Activated CD4-positive, alpha-beta T cell treated with anti-CD3 and anti-CD28 coated beads for 48 hours (primary cell): Measurements from ENCODE around the gene MCL1.
"Not testable (repeated sequence)": the region's sequence is repeated elsewhere in the genome, so short reads cannot be mapped to it uniquely, and the experiment has no call there.

Experiments
- DNase-seq: peaks from one replicate; pipeline ENCODE4 v3.0.0-alpha.2; 2020

MCL1 gene

DNA sequence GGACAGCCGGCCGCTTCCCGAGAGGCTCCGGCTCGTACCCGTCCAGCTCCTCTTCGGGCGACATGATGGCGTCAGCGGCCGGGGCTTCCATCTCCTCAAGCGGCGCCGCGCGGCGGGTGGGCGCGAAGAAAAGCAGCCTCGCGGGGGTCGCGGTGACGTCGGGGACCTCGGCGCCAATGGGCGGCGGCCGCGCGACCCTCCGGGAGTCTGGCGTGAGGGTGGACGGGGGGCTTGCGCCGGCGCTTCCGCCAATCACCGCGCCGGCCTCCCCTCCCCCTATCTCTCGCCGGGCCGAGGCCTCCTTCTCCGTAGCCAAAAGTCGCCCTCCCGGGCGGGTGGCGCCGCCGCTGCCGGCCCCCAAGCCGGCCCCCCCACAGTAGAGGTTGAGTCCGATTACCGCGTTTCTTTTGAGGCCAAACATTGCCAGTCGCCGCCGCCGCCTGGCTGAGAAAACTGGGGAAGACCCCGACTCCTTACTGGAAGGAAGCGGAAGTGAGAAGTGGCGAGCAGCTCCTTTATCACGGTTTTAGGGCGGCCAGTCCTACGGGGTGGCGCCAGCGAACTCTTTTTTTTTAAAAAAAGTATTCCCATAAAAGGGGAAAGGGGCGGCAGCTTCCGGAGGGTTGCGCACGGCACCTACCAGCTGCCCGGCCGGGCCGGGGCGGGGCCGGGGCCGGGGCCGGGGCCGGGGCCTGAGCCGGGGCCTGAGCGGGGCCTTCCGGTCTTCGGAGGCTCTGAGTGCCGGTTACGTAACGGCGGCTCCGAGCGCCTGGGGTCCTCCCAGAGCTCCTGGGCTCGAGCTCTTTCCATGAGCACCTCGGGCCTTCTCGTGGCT is at the start of gene MCL1:
Gene MCL1, minus strand, starts transcription at position 501 of the 835 bp plus-strand sequence. Its CDS starts 80 bp downstream, at position 421.
- DNase-seq = peak; percentile 92

GRCh38 chr1:150628766-150629114 is 49.3 kb upstream of the MCL1 start:
- no peak for DNase-seq

- DNase-seq = no peak
These were observed 48.5 kb upstream of the MCL1 start for GRCh38 chr1:150627826-150628410.

DNA sequence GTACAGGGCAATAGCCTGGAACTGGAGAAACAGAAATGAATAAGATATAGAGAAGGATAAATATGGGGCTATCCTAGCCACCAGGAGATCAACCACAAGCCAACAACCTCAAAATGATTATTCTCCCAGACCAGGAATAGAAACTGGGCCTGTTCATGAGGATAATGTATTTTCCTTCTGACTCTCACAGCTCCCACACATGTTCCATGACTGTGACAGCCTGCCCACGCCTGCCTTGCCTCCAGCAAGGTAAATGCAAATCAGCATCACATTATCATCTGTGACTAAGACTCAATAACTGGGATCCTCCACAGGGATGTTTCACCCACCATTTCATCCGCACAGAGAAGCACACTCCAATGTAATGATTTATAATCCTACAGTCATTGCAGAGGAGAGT is 46.7 kb upstream of the MCL1 start:
- peak; percentile 63 for DNase-seq

GRCh38 chr1:150624546-150624945 is 45.1 kb upstream of the MCL1 start:
- not testable (repeated sequence) for DNase-seq

DNA sequence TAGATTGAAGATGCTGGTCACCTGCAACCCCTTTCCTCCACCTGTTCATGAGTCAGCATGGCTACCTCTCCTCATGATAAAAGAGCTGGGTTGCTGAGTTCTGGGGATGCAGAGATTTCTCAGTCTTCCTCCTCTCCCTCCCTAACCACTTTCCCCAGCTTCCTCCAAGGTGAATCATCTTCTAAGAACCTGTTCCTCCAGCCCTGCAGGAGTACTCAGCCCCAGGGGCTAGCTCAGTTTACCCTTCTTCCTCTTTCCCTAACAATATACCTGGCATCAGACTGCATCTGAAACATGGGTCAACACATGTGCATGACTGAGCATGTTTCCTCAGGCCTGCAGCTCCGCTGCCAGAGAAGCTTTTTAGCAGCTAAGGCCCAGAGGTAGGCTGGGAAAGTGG is 44.7 kb upstream of the MCL1 start:
- not testable (repeated sequence) for DNase-seq

DNA sequence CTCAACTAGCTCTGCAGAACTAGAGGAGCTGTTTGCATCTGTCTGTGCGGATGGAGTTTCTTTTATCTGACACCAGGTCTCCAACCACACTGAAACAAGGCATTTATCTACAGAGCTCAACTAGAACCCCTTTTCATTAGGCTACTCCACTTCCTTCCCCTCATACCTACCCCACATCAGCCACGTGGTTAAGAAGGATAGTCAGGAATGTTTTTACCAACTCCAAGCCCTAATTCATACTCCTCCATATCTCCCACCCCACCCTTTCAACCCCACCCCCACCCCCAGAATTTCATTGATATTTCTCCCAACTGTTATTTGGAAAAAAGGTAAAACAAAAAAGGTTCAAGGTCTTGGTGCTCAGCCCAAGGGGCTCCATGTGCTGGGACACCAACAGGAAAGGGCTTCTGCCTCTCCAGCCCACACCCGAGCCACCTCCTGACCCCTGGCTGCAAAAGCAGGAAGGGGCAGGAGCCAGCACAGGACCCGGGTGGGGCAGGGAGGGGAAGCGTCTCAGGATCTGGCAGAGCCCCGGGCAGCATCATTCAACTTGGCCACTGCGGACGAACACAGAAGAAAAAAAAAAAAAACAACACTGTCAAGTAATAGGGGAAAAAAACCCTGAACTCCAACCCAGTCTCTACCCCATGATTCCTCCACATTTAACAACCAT is 43.0 kb upstream of the MCL1 start:
- no peak for DNase-seq

DNA sequence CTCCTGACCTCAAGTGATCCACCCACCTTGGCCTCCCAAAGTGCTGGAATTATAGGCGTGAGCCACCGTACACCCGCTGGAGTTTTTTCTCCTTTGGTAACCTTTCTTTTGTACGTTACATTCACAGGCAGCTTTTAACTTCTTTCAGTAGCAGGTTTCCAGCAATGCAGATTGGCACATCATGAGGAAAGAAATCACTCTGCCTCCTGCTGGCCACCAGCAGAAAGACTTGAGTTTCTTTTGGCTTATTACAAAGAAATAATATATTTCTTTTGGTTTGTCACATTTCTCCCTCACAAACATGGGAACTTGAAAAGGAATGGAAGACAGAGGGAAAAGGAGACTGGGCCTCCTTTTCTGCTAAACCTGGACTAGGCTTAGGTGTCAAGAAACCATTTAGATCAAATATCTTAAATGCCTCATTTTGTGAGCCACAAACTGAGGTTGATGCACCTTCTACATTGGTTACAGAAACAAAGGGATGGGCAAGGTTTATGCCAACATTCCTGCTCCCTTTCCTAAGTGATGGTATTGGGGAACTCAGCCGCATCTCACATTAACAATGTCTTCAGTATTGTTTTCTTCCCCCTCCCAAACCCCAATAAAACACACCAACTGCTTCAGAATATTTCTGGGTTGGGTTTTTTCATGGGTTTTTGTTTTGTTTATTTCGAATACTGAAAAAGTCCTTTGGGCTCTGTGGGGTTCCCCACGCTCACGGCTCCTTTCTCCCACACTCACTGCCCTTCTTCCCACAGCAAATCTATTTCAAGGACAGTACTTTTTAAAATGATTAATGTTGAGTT is 42.3 kb upstream of the MCL1 start:
- peak; percentile 65 for DNase-seq

DNA sequence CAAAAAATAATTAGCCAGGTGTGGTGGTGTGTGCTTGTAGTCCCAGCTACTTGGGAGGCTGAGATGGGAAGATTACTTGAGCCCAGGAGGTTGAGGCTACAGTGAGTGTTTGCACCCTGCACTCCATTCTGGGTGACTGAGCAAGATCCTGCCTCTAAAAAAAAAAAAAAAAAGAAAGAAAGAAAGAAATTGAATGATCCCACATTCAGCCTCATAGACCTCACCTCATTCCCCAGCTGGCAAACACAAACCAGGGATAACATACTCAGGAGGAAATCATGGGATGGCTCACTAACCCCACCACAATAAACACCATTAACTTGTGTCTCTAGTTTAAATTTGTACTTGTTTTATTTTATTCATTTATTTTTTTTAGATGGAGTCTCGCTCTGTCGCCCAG is 41.5 kb upstream of the MCL1 start:
- no peak for DNase-seq

GRCh38 chr1:150619576-150620509 is 40.4 kb upstream of the MCL1 start:
- DNase-seq = no peak

GRCh38 chr1:150615346-150616201 is 36.2 kb upstream of the MCL1 start:
- peak; percentile 32 for DNase-seq

- peak; percentile 69 for DNase-seq
These were observed 33.9 kb upstream of the MCL1 start for GRCh38 chr1:150613061-150613920.

- DNase-seq = no peak
These were observed 32.6 kb upstream of the MCL1 start for GRCh38 chr1:150612014-150612345.

GRCh38 chr1:150610576-150610975 is 31.2 kb upstream of the MCL1 start:
- DNase-seq = no peak

DNA sequence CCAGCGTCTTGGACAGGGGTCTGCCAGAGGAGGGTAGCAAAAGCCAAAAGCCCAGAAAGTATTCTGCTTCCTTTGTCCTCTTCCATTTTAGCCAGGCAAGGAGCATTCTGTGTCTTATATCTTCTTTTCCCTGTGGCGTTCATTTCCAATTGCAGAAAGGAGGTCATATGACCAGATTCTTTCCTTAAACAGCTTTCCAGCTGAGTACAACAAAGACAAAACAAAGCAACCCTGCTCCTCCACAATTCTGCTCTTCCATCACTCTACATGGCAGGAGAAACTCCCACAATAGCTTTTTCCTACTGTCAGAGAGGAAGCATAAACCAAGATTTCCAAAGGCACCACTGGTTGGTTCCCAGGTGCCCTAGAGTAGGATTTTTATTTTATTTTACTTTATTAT is 30.3 kb upstream of the MCL1 start:
- DNase-seq = no peak

GRCh38 chr1:150606463-150607142 is 27.2 kb upstream of the MCL1 start:
- no peak for DNase-seq

- not testable (repeated sequence) for DNase-seq
These were observed 26.0 kb upstream of the MCL1 start for GRCh38 chr1:150605451-150605731.

DNA sequence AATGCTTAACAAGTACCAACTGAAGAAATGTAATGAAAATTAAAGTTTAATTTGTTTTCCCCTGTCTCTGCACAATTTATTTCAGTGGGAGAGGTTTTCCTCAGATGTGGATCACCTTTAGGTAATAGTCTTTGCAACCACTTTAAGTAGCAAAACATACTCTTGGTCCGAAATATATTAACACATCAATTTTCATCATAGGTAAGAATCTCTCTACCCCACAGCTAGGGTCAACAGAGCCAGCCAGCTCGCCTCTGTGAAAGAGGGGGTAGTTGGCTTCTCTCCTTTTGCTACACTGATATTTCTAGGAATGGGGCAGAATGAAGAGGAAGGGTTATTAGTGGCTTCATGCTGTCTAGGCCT is 24.8 kb upstream of the MCL1 start:
- no peak for DNase-seq

DNA sequence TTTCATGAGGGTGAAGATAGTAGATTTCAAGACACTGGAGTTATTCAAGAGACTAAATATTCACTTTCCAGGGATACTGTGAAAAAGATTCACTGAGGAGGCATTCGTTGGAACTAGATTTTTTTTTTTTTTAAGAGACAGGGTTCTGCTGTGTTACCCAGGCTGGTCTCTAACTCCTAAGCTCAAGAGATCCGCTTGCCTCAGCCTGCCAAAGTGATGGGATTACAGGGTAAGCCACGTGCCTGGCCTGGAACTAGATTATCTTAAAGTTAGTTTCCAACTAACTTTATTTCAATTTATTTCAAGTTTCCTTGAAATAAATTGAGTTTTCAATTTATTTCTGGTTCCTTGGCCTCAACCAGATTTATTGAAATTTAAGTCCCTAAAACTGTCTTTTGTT is 24.3 kb upstream of the MCL1 start:
- no peak for DNase-seq

- not testable (repeated sequence) for DNase-seq
These were observed 23.0 kb upstream of the MCL1 start for GRCh38 chr1:150602372-150602771.
